Tibial nerve (tissue), 4 donors: ENCODE measurements around the gene LTO1. TPM values are rescaled to one million over a fixed set of nuclear protein-coding genes. Genes with fewer than 3 reads are reported as not detected.

ENCODE experiments used
- DNase-seq, 2 donors: peaks; one replicate each; pipeline ENCODE4 v3.0.0-alpha.2; 2019; ENCODE audit warnings: low spot score in 2 of 2
- H3K27ac ChIP-seq, 4 donors: fragments of 200-600 bp; sonication (generic) in 3 of 4; one replicate each; pipeline ENCODE4 v1.5.1; 2017 to 2019; ENCODE audit warnings: mild to moderate bottlenecking in 1 of 4
- H3K27me3 ChIP-seq, 2 donors: fragments of 200-600 bp; sonication (generic) in 1 of 2; one replicate each; pipeline versions ENCODE4 v1.5.1 to v1.6.0; 2017 to 2019
- H3K36me3 ChIP-seq, 3 donors: fragments of 200-600 bp; sonication (generic); one replicate each; pipeline ENCODE4 v1.5.1; 2018 to 2019
- H3K4me1 ChIP-seq, 4 donors: fragments of 200-600 bp; sonication (generic) in 3 of 4; one replicate each; pipeline ENCODE4 v1.5.1; 2017 to 2019
- H3K4me3 ChIP-seq, 4 donors: fragments of 200-600 bp; sonication (generic) in 3 of 4; one replicate each; pipeline ENCODE4 v1.5.1; 2017 to 2019; ENCODE audit warnings: mild to moderate bottlenecking in 1 of 4, moderate library complexity in 1 of 4
- H3K9me3 ChIP-seq, 4 donors: fragments of 200-600 bp; sonication (generic) in 3 of 4; one replicate each; pipeline ENCODE4 v1.5.1; 2017 to 2019
- CTCF ChIP-seq, 5 experiments: fragments of 200-600 bp in 3 of 5; fragments of 450-650 bp in 2 of 5; sonication (generic) in 3 of 5; IDR thresholded peaks; one replicate each; pipeline ENCODE4 v1.5.1; 2016 to 2019; ENCODE audit warnings: antibody characterized with exemption in 5 of 5, mild to moderate bottlenecking in 3 of 5, moderate library complexity in 2 of 5
- EP300 ChIP-seq, 2 donors: sonication (generic); formaldehyde crosslinking; IDR thresholded peaks; one replicate each; pipeline ENCODE4 v1.6.1; 2017; ENCODE audit warnings: antibody characterized with exemption in 2 of 2, mild to moderate bottlenecking in 1 of 2
- POLR2A ChIP-seq, 2 donors: fragments of 450-650 bp; IDR thresholded peaks; one replicate each; pipeline ENCODE4 v1.6.1; 2017; ENCODE audit warnings: antibody characterized with exemption in 2 of 2, mild to moderate bottlenecking in 2 of 2, moderate library complexity in 2 of 2
- whole genome bisulfite sequencing, 2 donors: methylation state at CpG; one replicate each; pipeline ENCODE4 v1.1.5; 2018; 5-methylcytosine and 5-hydroxymethylcytosine counted together
- total RNA-seq, 4 donors: library from RNA; depleted of rRNA; stranded (reverse); fragments of >200 nt; gene quantifications; one replicate each; pipeline ENCODE4 v1.1.0, GENCODE V29; 2016

The LTO1 gene
- total RNA-seq, 4 donors from 2014 or later = 22.5 to 29.9 (median 23.1) TPM

GRCh38 chr11:69651834-69652620, 23.1 kb downstream of the LTO1 start:
- Histone ChIP-seq H3K27me3 (no peaks in the 10 kb centered on the region), H3K9me3 (no peaks in the 10 kb centered on the region), H3K27ac (no peak overlapping the region), H3K4me1 (peaks cover 0 to 21% (median 6%) of the 10 kb centered on the region in 4 donors), H3K4me3 (no peak overlapping the region), H3K36me3 (peaks cover 0 to 67% (median 0%) of the 10 kb centered on the region in 3 donors)
- 79 to 84% methylated on average over 15 of the region's 15 CpGs for WGBS, 2 donors
- DNase-seq = no peak
- TF ChIP-seq EP300 (IDR thresholded peaks at IDR 0.05) (no peak), POLR2A (IDR thresholded peaks at IDR 0.05) (no peak), CTCF (IDR thresholded peaks at IDR 0.05) (no peak)

GRCh38 chr11:69650832-69651344, 24.3 kb downstream of the LTO1 start:
- Histone ChIP-seq H3K27me3 (no peaks in the 10 kb centered on the region), H3K36me3 (peaks cover 0 to 75% (median 0%) of the 10 kb centered on the region in 3 donors), H3K27ac (peak overlapping the region in 1 of 4 donors; percentile 20), H3K4me3 (no peak overlapping the region), H3K4me1 (peaks cover 0 to 33% (median 12%) of the 10 kb centered on the region in 4 donors), H3K9me3 (no peaks in the 10 kb centered on the region)
- TF ChIP-seq CTCF (IDR thresholded peaks at IDR 0.05) (no peak), POLR2A (IDR thresholded peaks at IDR 0.05) (no peak), EP300 (IDR thresholded peaks at IDR 0.05) (no peak)
- no peak for DNase-seq
- 74 to 80% methylated on average over 17 to 23 of the region's 23 CpGs for WGBS, 2 donors

GRCh38 chr11:69650081-69650831, 24.9 kb downstream of the LTO1 start:
- Histone ChIP-seq H3K27ac (peak overlapping the region in 2 of 4 donors; percentile 36 to 90), H3K27me3 (no peaks in the 10 kb centered on the region), H3K36me3 (peaks cover 0 to 81% (median 0%) of the 10 kb centered on the region in 3 donors), H3K4me1 (peaks cover 0 to 39% (median 18%) of the 10 kb centered on the region in 4 donors), H3K4me3 (no peak overlapping the region), H3K9me3 (no peaks in the 10 kb centered on the region)
- no peak for DNase-seq
- WGBS, 2 donors = 78% methylated on average over 20 to 24 of the region's 24 CpGs
- TF ChIP-seq EP300 (IDR thresholded peaks at IDR 0.05) (no peak), POLR2A (IDR thresholded peaks at IDR 0.05) (no peak), CTCF (IDR thresholded peaks at IDR 0.05) (no peak)

- H3K27me3 ChIP-seq = peaks cover 0 to 1% of the 10 kb centered on the region in 2 donors
- no peak overlapping the region for H3K4me3 ChIP-seq
- TF ChIP-seq EP300 (IDR thresholded peaks at IDR 0.05) (no peak), POLR2A (IDR thresholded peaks at IDR 0.05) (no peak), CTCF (IDR thresholded peaks at IDR 0.05) (no peak)
- no peaks in the 10 kb centered on the region for H3K9me3 ChIP-seq
- H3K36me3 ChIP-seq = peaks cover 0 to 79% (median 0%) of the 10 kb centered on the region in 3 donors
- H3K4me1 ChIP-seq = peaks cover 0 to 46% (median 25%) of the 10 kb centered on the region in 4 donors
- WGBS, 2 donors = 86 to 90% methylated on average over 10 of the region's 10 CpGs
- peak overlapping the region in 2 of 4 donors; percentile 84 to 90 for H3K27ac ChIP-seq
- no peak for DNase-seq
These were observed 25.6 kb downstream of the LTO1 start for GRCh38 chr11:69649576-69649900.
